ENCODE measurements around the gene SPATA32. TPM values are rescaled to one million over a fixed set of nuclear protein-coding genes. Genes with fewer than 3 reads are reported as not detected.
A peak's percentile ranks its signal among the peaks of the same experiment; 100 is the strongest.

The SPATA32 gene
- total and polyA plus RNA-seq, 12 donors: 0.13 to 0.16 TPM; not detected in 10

DNA sequence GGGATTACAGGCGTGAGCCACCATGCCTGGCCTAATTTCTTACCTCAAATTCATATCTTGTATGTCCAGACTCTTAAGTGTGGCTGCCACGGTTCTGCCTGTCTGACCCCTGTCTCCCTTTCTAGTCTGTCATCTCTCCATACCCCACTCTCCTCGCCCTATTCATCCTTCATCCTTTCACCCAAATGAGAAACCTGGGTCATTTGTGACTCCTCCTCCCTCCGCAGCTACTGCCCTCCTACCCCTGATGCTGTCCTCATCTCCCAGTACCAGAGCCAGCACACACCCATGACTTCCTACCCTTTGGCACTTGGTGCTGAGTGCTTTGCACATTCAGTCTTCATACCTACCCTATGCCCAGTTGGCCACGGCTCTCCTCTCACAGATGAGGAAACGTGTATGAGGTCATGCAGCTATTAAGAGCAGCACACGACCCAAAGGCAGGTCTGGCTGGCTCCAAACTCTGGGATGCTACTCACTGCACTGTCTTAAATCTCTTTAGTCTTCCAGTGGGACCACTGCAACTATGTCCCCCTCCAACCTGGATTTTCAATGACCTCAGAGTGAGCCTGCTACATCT is 1.6 kb downstream of the SPATA32 start:
- Histone ChIP-seq H3K9me3 (no peaks in the 10 kb centered on the region), H3K4me3 (no peak overlapping the region), H3K27me3 (no peaks in the 10 kb centered on the region), H3K27ac (peak overlapping the region in 6 of 10 donors; percentile 14 to 74 (median 70)), H3K36me3 (peaks cover 0 to 27% (median 9%) of the 10 kb centered on the region in 9 donors), H3K4me1 (peaks cover 12 to 45% (median 33%) of the 10 kb centered on the region in 9 donors)
- 50 to 76% methylated on average over 7 of the region's 7 CpGs for WGBS, 2 donors
- TF ChIP-seq, protein P1, sequence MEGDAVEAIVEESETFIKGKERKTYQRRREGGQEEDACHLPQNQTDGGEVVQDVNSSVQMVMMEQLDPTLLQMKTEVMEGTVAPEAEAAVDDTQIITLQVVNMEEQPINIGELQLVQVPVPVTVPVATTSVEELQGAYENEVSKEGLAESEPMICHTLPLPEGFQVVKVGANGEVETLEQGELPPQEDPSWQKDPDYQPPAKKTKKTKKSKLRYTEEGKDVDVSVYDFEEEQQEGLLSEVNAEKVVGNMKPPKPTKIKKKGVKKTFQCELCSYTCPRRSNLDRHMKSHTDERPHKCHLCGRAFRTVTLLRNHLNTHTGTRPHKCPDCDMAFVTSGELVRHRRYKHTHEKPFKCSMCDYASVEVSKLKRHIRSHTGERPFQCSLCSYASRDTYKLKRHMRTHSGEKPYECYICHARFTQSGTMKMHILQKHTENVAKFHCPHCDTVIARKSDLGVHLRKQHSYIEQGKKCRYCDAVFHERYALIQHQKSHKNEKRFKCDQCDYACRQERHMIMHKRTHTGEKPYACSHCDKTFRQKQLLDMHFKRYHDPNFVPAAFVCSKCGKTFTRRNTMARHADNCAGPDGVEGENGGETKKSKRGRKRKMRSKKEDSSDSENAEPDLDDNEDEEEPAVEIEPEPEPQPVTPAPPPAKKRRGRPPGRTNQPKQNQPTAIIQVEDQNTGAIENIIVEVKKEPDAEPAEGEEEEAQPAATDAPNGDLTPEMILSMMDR (IDR thresholded peaks at IDR 0.05): no peak
- intact Hi-C loops (cut with DNase I): no loop called here
- peak in 1 of 2 donors; percentile 73 for DNase-seq
- peak; percentile 44 to 93 (median 76) for ATAC-seq

DNA sequence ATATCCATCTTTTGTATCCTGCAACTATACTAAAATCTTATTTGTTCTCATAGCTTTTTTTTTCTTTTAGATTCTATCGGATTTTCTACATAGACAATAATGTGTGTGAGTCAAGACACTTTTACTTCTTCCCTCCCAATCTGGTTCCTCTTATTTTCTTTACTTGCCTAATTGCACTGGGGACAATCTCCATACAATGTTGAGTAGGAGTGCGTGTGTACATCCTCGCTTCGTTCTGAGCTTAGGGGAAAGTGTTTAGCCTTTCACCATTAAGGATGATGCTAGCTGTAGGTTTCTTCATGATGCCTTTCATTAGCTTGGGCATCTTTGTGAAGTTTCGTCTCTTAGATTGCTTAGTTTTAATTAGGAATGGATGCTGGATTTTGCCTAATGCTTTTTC is 2.9 kb downstream of the SPATA32 start:
- DNase-seq (no peak), ATAC-seq (no peak)
- peaks cover 0 to 14% (median under 1%) of the 10 kb centered on the region in 9 donors for H3K36me3 ChIP-seq
- intact Hi-C loops (cut with DNase I): no loop called here
- peaks cover 12 to 44% (median 33%) of the 10 kb centered on the region in 9 donors for H3K4me1 ChIP-seq
- no peak overlapping the region for H3K4me3 ChIP-seq
- 69 to 72% methylated on average over 5 of the region's 5 CpGs for WGBS, 2 donors
- TF ChIP-seq, protein P1 (IDR thresholded peaks at IDR 0.05): no peak
- H3K27ac ChIP-seq: no peak overlapping the region
- no peaks in the 10 kb centered on the region for H3K9me3 ChIP-seq
- H3K27me3 ChIP-seq: no peaks in the 10 kb centered on the region

DNA sequence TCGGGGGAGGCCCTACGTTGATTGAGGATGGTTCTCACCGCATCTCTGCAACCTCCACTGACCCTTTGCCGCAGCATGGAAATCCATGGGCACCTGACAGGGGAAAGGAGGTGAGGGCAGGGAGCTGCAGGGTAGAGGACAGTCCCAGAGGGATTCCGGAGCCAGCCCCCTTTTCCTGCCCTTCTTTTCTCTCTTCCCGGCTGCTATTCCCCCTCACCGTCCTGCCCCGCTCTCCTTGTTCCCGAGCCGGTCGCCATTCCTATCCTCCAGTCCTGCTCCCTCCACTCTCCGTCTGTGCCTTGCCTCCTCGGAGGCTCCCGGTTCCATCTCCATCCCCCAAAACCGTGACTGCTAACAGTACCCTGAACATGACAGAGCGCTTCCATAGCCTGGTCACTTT is 4.8 kb downstream of the SPATA32 start:
- WGBS, 2 donors: 77 to 79% methylated on average over 16 of the region's 16 CpGs
- Histone ChIP-seq H3K36me3 (no peaks in the 10 kb centered on the region), H3K4me1 (peaks cover 2 to 29% (median 16%) of the 10 kb centered on the region in 9 donors), H3K4me3 (no peak overlapping the region), H3K9me3 (no peaks in the 10 kb centered on the region), H3K27me3 (no peaks in the 10 kb centered on the region), H3K27ac (no peak overlapping the region)
- intact Hi-C loops (cut with DNase I): no loop called here
- DNase-seq (no peak), ATAC-seq (no peak)
- TF ChIP-seq, protein P1 (IDR thresholded peaks at IDR 0.05): no peak

DNA sequence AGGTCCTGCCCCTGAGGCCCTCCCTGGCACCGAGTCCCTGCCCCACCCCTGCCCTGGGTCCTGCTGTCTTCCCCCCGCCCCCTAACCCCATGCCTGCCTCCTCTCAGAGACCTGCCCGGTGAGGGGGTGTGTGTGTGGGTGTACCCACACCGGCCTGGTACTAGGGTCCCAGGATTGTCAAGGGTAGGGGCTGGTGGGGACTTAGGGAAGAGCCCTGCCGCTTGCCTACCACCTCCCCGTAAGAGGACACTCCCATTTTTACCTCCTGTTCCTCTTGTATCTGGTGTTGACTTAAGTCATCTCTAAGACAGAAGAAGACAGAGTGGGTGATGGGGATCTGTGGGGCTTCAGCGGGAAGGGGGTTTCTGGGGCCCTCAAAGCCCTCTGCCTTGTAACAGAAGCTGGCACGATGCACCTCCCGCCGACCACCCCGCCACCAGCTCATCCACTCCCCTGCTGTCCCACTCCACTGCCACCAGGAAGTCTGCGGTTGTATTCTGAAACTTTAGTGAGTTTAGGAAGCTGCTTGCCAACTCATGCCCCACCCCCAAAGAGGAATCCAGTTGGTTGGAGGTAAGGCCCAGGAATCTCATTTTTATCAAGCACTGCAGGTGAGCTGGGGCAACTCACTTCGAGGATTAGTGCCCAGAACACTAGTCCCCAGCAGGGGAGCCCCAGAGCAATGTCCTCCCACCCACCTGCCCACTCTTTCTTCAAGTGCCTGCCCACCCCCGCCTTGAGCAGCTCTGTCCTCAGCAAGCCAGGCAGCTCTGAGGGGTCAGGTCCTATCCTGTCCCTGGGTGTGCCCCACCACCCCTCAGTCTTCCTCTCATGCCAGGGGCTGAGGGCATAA is 5.6 kb downstream of the SPATA32 start:
- H3K4me1 ChIP-seq: peaks cover 0 to 26% (median 8%) of the 10 kb centered on the region in 9 donors
- TF ChIP-seq, protein P1 (IDR thresholded peaks at IDR 0.05): peak in 1 of 9 donors; percentile 5
- H3K27ac ChIP-seq: peak overlapping the region in 1 of 10 donors; percentile 10
- ATAC-seq (no peak), DNase-seq (no peak)
- H3K4me3 ChIP-seq: no peak overlapping the region
- no peaks in the 10 kb centered on the region for H3K27me3 ChIP-seq
- no peaks in the 10 kb centered on the region for H3K36me3 ChIP-seq
- intact Hi-C loops (cut with DNase I): no loop called here
- H3K9me3 ChIP-seq: no peaks in the 10 kb centered on the region
- WGBS, 2 donors: 82 to 86% methylated on average over 14 of the region's 14 CpGs

Data from heart right ventricle (tissue), 16 donors.